ENCODE data around the gene MIPEP.
"Not testable (repeated sequence)": the region's sequence is repeated elsewhere in the genome, so short reads cannot be mapped to it uniquely, and the experiment has no call there.

Gene MIPEP

GRCh38 chr13:23751195-23751594, 138.0 kb downstream of the MIPEP start:
- in situ Hi-C loops (cut with MboI; ENCODE audit: low sequenced_read_pairs), result no loop called here

GRCh38 chr13:23750383-23751121, 138.6 kb downstream of the MIPEP start:
- in situ Hi-C loops (cut with MboI; ENCODE audit: low sequenced_read_pairs), result no loop called here

- in situ Hi-C loops (cut with MboI; ENCODE audit: low sequenced_read_pairs), result no loop called here
Observed at GRCh38 chr13:23749288-23749873, 139.8 kb downstream of the MIPEP start.

GRCh38 chr13:23748109-23748990, 140.8 kb downstream of the MIPEP start:
- in situ Hi-C loops (cut with MboI; ENCODE audit: low sequenced_read_pairs), result no loop called here

- in situ Hi-C loops (cut with MboI; ENCODE audit: low sequenced_read_pairs), result not testable (repeated sequence)
Observed at GRCh38 chr13:23746141-23746540, 143.1 kb downstream of the MIPEP start.

- in situ Hi-C loops (cut with MboI; ENCODE audit: low sequenced_read_pairs), result no loop called here
Observed at GRCh38 chr13:23744315-23744714, 144.9 kb downstream of the MIPEP start.

- in situ Hi-C loops (cut with MboI; ENCODE audit: low sequenced_read_pairs), result no loop called here
Observed at GRCh38 chr13:23743278-23744076, 145.7 kb downstream of the MIPEP start.

- in situ Hi-C loops (cut with MboI; ENCODE audit: low sequenced_read_pairs), result no loop called here
Observed at GRCh38 chr13:23741879-23742510, 147.2 kb downstream of the MIPEP start.

GRCh38 chr13:23740002-23740401, 149.2 kb downstream of the MIPEP start:
- in situ Hi-C loops (cut with MboI; ENCODE audit: low sequenced_read_pairs), result no loop called here

- in situ Hi-C loops (cut with MboI; ENCODE audit: low sequenced_read_pairs), result no loop called here
Observed at GRCh38 chr13:23739596-23739995, 149.6 kb downstream of the MIPEP start.

GRCh38 chr13:23736541-23736940, 152.7 kb downstream of the MIPEP start:
- in situ Hi-C loops (cut with MboI; ENCODE audit: low sequenced_read_pairs), result no loop called here

GRCh38 chr13:23735329-23735728, 153.9 kb downstream of the MIPEP start:
- in situ Hi-C loops (cut with MboI; ENCODE audit: low sequenced_read_pairs), result no loop called here

- in situ Hi-C loops (cut with MboI; ENCODE audit: low sequenced_read_pairs), result no loop called here
Observed at GRCh38 chr13:23731709-23732108, 157.5 kb downstream of the MIPEP start.

GRCh38 chr13:23730251-23730650, 158.9 kb downstream of the MIPEP start:
- in situ Hi-C loops (cut with MboI; ENCODE audit: low sequenced_read_pairs), result no loop called here

GRCh38 chr13:23729531-23729930, 159.7 kb downstream of the MIPEP start:
- in situ Hi-C loops (cut with MboI; ENCODE audit: low sequenced_read_pairs), result no loop called here

- in situ Hi-C loops (cut with MboI; ENCODE audit: low sequenced_read_pairs), result no loop called here
Observed at GRCh38 chr13:23728807-23729206, 160.4 kb downstream of the MIPEP start.

GRCh38 chr13:23725922-23726321, 163.3 kb downstream of the MIPEP start:
- in situ Hi-C loops (cut with MboI; ENCODE audit: low sequenced_read_pairs), result no loop called here

GRCh38 chr13:23724196-23724970, 164.8 kb downstream of the MIPEP start:
- in situ Hi-C loops (cut with MboI; ENCODE audit: low sequenced_read_pairs), result no loop called here

- in situ Hi-C loops (cut with MboI; ENCODE audit: low sequenced_read_pairs), result no loop called here
Observed at GRCh38 chr13:23723471-23723870, 165.7 kb downstream of the MIPEP start.

Measured in hTERT RPE-1 (cell line).